HCT116 (cell line): ENCODE measurements around the gene CDIP1. TPM values are rescaled to one million over a fixed set of nuclear protein-coding genes. Genes with fewer than 3 reads are reported as not detected.
A peak's percentile ranks its signal among the peaks of the same experiment; 100 is the strongest.

Experiments used
- ATAC-seq: fragments of 200-7000 bp; cut with Tn5 transposase; 2 replicates; pipeline ENCODE4 v1.9.1; 2020; ENCODE audit warnings: mild to moderate bottlenecking, moderate library complexity
- BruUV-seq: library from RNA; stranded (reverse); fragments of 400-500 nt; replicated peaks from 2 replicates; lab custom pipeline; 2021; lab: Mats Ljungman, UMichigan
- CTCF ChIA-PET: fragments of 300-600 bp; sonication (Branson Sonifier 250); formaldehyde crosslinking; loops from one replicate; lab custom pipeline; 2021; ENCODE audit warnings: antibody characterized with exemption; lab: Charles Lee
- POLR2A ChIA-PET: fragments of 300-600, 350-600 bp; sonication (Branson Sonifier 250); formaldehyde crosslinking; loops from one replicate; lab custom pipeline; 2021; ENCODE audit warnings: antibody characterized with exemption; lab: Charles Lee
- RAD21 ChIA-PET, 2 experiments: fragments of 300-600 bp; sonication (Branson Sonifier 250); formaldehyde crosslinking; loops; one replicate each; lab custom pipeline; 2023; ENCODE audit warnings: low total read pairs in 2 of 2; ENCODE audit not compliant: uncharacterized antibody in 2 of 2, unreplicated experiment in 2 of 2, low non-redundant PET in 1 of 2; lab: Charles Lee
- DNase-seq: peaks from one replicate; pipeline ENCODE4 v3.0.0-alpha.2; 2010; ENCODE audit warnings: low read depth, low spot score
- H2AFZ ChIP-seq: fragments of 200-600 bp; shearing (Covaris generic), sonication (generic); 2 replicates; pipeline ENCODE4 v1.6.1; 2017; ENCODE audit warnings: low read depth, mixed run types, mixed read lengths, antibody characterized with exemption, low read length; ENCODE audit not compliant: poor library complexity, severe bottlenecking
- H3K27ac ChIP-seq: 2 replicates; pipeline ENCODE4 v1.5.1; 2012; ENCODE audit warnings: low read depth, low read length
- H3K27me3 ChIP-seq: fragments of 200-600 bp; sonication (generic); 2 replicates; pipeline ENCODE4 v1.6.1; 2016; ENCODE audit warnings: mixed run types, low read length, mixed read lengths; ENCODE audit not compliant: insufficient read depth
- H3K36me3 ChIP-seq, 2 experiments: fragments of 200-500 bp in 1 of 2; fragments of 200-600 bp in 1 of 2; sonication (Bioruptor generic) in 1 of 2; sonication (generic) in 1 of 2; 2 replicates each; pipeline versions ENCODE4 v1.5.1 to v1.6.1; 2014 to 2016; ENCODE audit warnings: low read length in 2 of 2, inconsistent platforms in 1 of 2, mixed read lengths in 1 of 2, mixed run types in 1 of 2; ENCODE audit not compliant: insufficient read depth in 2 of 2, control insufficient read depth in 1 of 2
- H3K4me1 ChIP-seq, 2 experiments: fragments of 200-600 bp in 1 of 2; sonication (generic) in 1 of 2; 2 replicates each; pipeline versions ENCODE4 v1.5.1 to v1.6.1; 2012 to 2017; ENCODE audit warnings: low read length in 2 of 2, inconsistent platforms in 1 of 2, mild to moderate bottlenecking in 1 of 2, mixed read lengths in 1 of 2, mixed run types in 1 of 2, moderate library complexity in 1 of 2; ENCODE audit not compliant: insufficient read depth in 2 of 2, control insufficient read depth in 1 of 2
- H3K4me2 ChIP-seq: fragments of 200-600 bp; sonication (generic); 2 replicates; pipeline ENCODE4 v1.6.1; 2017; ENCODE audit warnings: mixed run types, low read length, mixed read lengths
- H3K4me3 ChIP-seq, 2 experiments: fragments of 200-600 bp in 1 of 2; sonication (generic) in 1 of 2; replicated peaks in 1 of 2; 2 replicates each; pipeline ENCODE4 v1.5.1; 2011 to 2016; ENCODE audit warnings: low read length in 2 of 2, control low read depth in 1 of 2, low read depth in 1 of 2, mild to moderate bottlenecking in 1 of 2, mixed read lengths in 1 of 2, mixed run types in 1 of 2
- H3K79me2 ChIP-seq: fragments of 200-600 bp; sonication (generic); 2 replicates; pipeline ENCODE4 v1.6.1; 2017; ENCODE audit warnings: mild to moderate bottlenecking, mixed run types, low read length, moderate library complexity, mixed read lengths; ENCODE audit not compliant: insufficient read depth
- H3K9ac ChIP-seq: fragments of 200-600 bp; sonication (generic); 2 replicates; pipeline ENCODE4 v1.6.1; 2016; ENCODE audit warnings: low read length, mixed read lengths
- H3K9me2 ChIP-seq: fragments of 200-600 bp; sonication (generic), shearing (Covaris generic); 2 replicates; pipeline ENCODE4 v1.6.1; 2017; ENCODE audit warnings: mixed run types, mild to moderate bottlenecking, moderate library complexity; ENCODE audit not compliant: insufficient read depth
- H3K9me3 ChIP-seq, 2 experiments: fragments of 200-500 bp in 1 of 2; fragments of 200-600 bp in 1 of 2; sonication (Bioruptor generic) in 1 of 2; sonication (generic) in 1 of 2; 2 replicates each; pipeline ENCODE4 v1.6.1; 2014 to 2017; ENCODE audit warnings: low read length in 2 of 2, mixed read lengths in 2 of 2, inconsistent platforms in 1 of 2, low read depth in 1 of 2, mild to moderate bottlenecking in 1 of 2, mixed run types in 1 of 2, moderate library complexity in 1 of 2; ENCODE audit not compliant: control insufficient read depth in 1 of 2, insufficient read depth in 1 of 2
- H4K20me1 ChIP-seq: fragments of 200-600 bp; sonication (generic), shearing (Covaris generic); 2 replicates; pipeline ENCODE4 v1.6.1; 2017; ENCODE audit warnings: mixed run types, mild to moderate bottlenecking, moderate library complexity; ENCODE audit not compliant: insufficient read depth
- ATF3 ChIP-seq: IDR thresholded peaks from 2 replicates; pipeline ENCODE4 v1.6.1; 2012
- EGR1 ChIP-seq: IDR thresholded peaks from 2 replicates; pipeline ENCODE4 v1.6.1; 2012; ENCODE audit warnings: low read depth
- FOSL1 ChIP-seq: IDR thresholded peaks from 2 replicates; pipeline ENCODE4 v1.6.1; 2012; ENCODE audit warnings: low read depth
- JUND ChIP-seq: IDR thresholded peaks from 2 replicates; pipeline ENCODE4 v1.6.1; 2012
- POLR2AphosphoS5 ChIP-seq: IDR thresholded peaks from 2 replicates; pipeline ENCODE4 v1.6.1; 2011; ENCODE audit warnings: mild to moderate bottlenecking, low read depth, low read length, moderate library complexity
- ZNF274 ChIP-seq: fragments of 200-500 bp; sonication (Bioruptor generic); IDR thresholded peaks from 2 replicates; pipeline ENCODE4 v1.6.1; 2014; ENCODE audit warnings: mild to moderate bottlenecking, low read depth, low read length, inconsistent platforms
- intact Hi-C: fragments of 100-400 bp; cut with micrococcal nuclease; formaldehyde crosslinking; loops from 2 replicates; pipeline ENCODE4 v1.10.0; 2022
- total RNA-seq: library from RNA; stranded (reverse); gene quantifications from one replicate; pipeline ENCODE4 v1.2.1, GENCODE V29; 2021; ENCODE audit not compliant: unreplicated experiment

Gene CDIP1
- total RNA-seq, 1 experiment from 2014 or later = 7.2 TPM

- no peak overlapping the region for H3K4me3 ChIP-seq
- peaks cover 23 to 24% of the 10 kb centered on the region in 2 experiments; a peak in 3 of 4 replicates for H3K36me3 ChIP-seq
- no peaks in the 10 kb centered on the region for H3K9me2 ChIP-seq
- intact Hi-C loops = no loop called here
- ATAC-seq = no peak
- 0 out of 2 replicates have a peak, but pooled peaks cover under 1% of the 10 kb centered on the region for H3K79me2 ChIP-seq
- no peak overlapping the region for H3K4me2 ChIP-seq
- no peaks in the 10 kb centered on the region for H4K20me1 ChIP-seq
- DNase-seq = no peak
- no peak overlapping the region; the same call in 1 of the 2 replicates for H3K27ac ChIP-seq
- CTCF ChIA-PET = no interaction called here
- H3K27me3 ChIP-seq = no peaks in the 10 kb centered on the region
- no TSS peak for BruUV-seq
- TF ChIP-seq EGR1 (no peak), FOSL1 (no peak), ATF3 (no peak), POLR2AphosphoS5 (no peak)
- POLR2A ChIA-PET = no interaction called here
- H3K9ac ChIP-seq = no peak overlapping the region
- no peak overlapping the region for H2AFZ ChIP-seq
- no peaks in the 10 kb centered on the region for H3K9me3 ChIP-seq
- peaks cover 0 to 24% of the 10 kb centered on the region in 2 experiments; a peak in 3 of 4 replicates for H3K4me1 ChIP-seq
- RAD21 ChIA-PET = no interaction called here
Measured at GRCh38 chr16:4465977-4466779, 72.4 kb downstream of the CDIP1 start.

- intact Hi-C loops = no loop called here
- H3K4me3 ChIP-seq = no peak overlapping the region
- ATAC-seq (no peak), DNase-seq (no peak)
- POLR2A ChIA-PET = interaction anchor here (2.0 kb wide), 1 partner anchor 14 kb away, joined by 4 read pairs; no protein-coding TSS in a partner anchor
- H3K9me3 ChIP-seq = no peaks in the 10 kb centered on the region
- H3K4me2 ChIP-seq = peak overlapping the region; percentile 38
- H3K27me3 ChIP-seq = no peaks in the 10 kb centered on the region
- RAD21 ChIA-PET = no interaction called here
- no peak overlapping the region for H2AFZ ChIP-seq
- H3K36me3 ChIP-seq = peaks cover 18 to 19% of the 10 kb centered on the region in 2 experiments; a peak in 3 of 4 replicates
- peaks cover 0 to 24% of the 10 kb centered on the region in 2 experiments; a peak in 3 of 4 replicates for H3K4me1 ChIP-seq
- TF ChIP-seq JUND (no peak), ZNF274 (no peak)
- peak overlapping the region; percentile 11; the same call in 1 of the 2 replicates for H3K9ac ChIP-seq
- no TSS peak for BruUV-seq
- no peaks in the 10 kb centered on the region for H4K20me1 ChIP-seq
- CTCF ChIA-PET = no interaction called here
- H3K79me2 ChIP-seq = no peaks in the 10 kb centered on the region
- peak overlapping the region; percentile 39; the same call in 1 of the 2 replicates for H3K27ac ChIP-seq
- H3K9me2 ChIP-seq = no peaks in the 10 kb centered on the region
Measured at GRCh38 chr16:4463522-4464163, 74.9 kb downstream of the CDIP1 start.
